ENCODE results near the gene NCKAP5L. TPM values are rescaled to one million over a fixed set of nuclear protein-coding genes. Genes with fewer than 3 reads are reported as not detected.

NCKAP5L gene
- total and polyA plus RNA-seq, 2 of the 8 experiments (the other 6 are each of a cell fraction or from before 2014, with no cell fraction given) = 9.4 to 27.9 TPM

DNA sequence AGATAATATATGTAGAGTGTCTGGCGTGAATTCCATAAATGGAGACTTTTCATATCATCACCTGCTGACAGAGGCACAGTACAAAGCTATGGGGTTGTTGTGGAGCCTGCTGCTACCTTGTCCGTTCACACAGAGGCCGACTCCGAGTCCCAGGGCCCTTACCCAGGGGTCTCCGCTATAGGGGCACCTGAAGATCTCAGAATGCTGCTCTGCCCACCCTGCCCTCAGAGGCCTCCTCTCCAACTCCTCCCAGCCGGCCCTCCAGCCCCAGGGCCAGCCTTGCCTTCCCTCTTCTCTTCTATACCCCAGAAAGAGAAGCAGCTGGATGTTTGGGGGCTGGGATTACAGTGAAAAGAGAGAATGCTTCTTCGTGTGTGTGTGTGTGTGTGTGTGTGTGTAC lies 21.3 kb downstream of the NCKAP5L start:
- H2AFZ ChIP-seq (ENCODE audit: low read length) = no peak overlapping the region
- WGBS, 2 experiments (ENCODE audit: extremely low coverage in 1 of 2, insufficient coverage in 1 of 2, insufficient read length in 1 of 2, insufficient replicate concordance in 2 of 2, low coverage in 1 of 2, low lambda C conversion rate in 2 of 2, missing lambda C conversion rate in 1 of 2) = 88% methylated on average over 7 of the region's 7 CpGs; no CpG with 5 or more reads in 1 of the 2 experiments
- no peaks in the 10 kb centered on the region for H3K9me3 ChIP-seq (ENCODE audit: insufficient read depth in 2 of 2, low read depth in 1 of 2, low read length in 1 of 2)
- FAIRE-seq (no peak), DNase-seq (ENCODE audit: low read depth in 1 of 2, low spot score in 2 of 2) (no peak)
- H3K27me3 ChIP-seq (replicated peaks in 1 of 4; ENCODE audit: control insufficient read depth in 3 of 4, extremely low read depth in 1 of 4, insufficient read depth in 3 of 4, low read length in 3 of 4) = no peaks in the 10 kb centered on the region
- H3K23ac ChIP-seq (ENCODE audit: insufficient read length) = no peak overlapping the region
- H3K79me2 ChIP-seq (ENCODE audit: control insufficient read depth in 1 of 2, insufficient read depth in 2 of 2, low read length in 2 of 2) = peaks cover 0 to 15% of the 10 kb centered on the region in 2 experiments; a peak in 1 of 4 replicates
- H3K79me1 ChIP-seq (ENCODE audit: low read depth, low read length) = peaks cover 7% of the 10 kb centered on the region; the same call in 1 of the 2 replicates
- no peak overlapping the region for H3K27ac ChIP-seq (ENCODE audit: low read depth, low read length)
- peaks cover 4 to 8% of the 10 kb centered on the region in 2 experiments for H4K20me1 ChIP-seq (replicated peaks in 1 of 2; ENCODE audit: control insufficient read depth in 1 of 2, insufficient read depth in 2 of 2, low read length in 2 of 2)
- peaks cover 0 to 25% (median 5%) of the 10 kb centered on the region in 4 experiments; a peak in 6 of 8 replicates for H3K36me3 ChIP-seq (ENCODE audit: control insufficient read depth in 2 of 4, insufficient read depth in 4 of 4, low read length in 3 of 4)
- ChIA-PET POLR2A (ENCODE audit: partially characterized antibody) (interaction anchor here (0.6 to 1.2 kb wide), 3 partner anchors 11 to 22 kb away, joined by 3 read pairs; no protein-coding TSS in a partner anchor), CTCF (ENCODE audit: partially characterized antibody) (interaction anchor here (2.7 to 6.4 kb wide), 2 partner anchors 9 to 31 kb away, joined by 20 to 44 read pairs; no protein-coding TSS in a partner anchor)
- no peak overlapping the region for H2BK20ac ChIP-seq (ENCODE audit: low read length)
- H3K18ac ChIP-seq (ENCODE audit: extremely low read depth, low read length) = no peak overlapping the region
- H3K23me2 ChIP-seq (ENCODE audit: low read depth, low read length) = no peaks in the 10 kb centered on the region; the same call in 1 of the 2 replicates
- no peak overlapping the region for H4K5ac ChIP-seq (ENCODE audit: insufficient read length, low read depth, low read length)
- no peak overlapping the region for H2BK120ac ChIP-seq (replicated peaks; ENCODE audit: low read depth, low read length)
- H3K4ac ChIP-seq (replicated peaks; ENCODE audit: insufficient read length, low read depth, low read length) = no peak overlapping the region
- no peak overlapping the region for H3K4me2 ChIP-seq (ENCODE audit: insufficient read depth in 1 of 2, low read depth in 2 of 2, low read length in 2 of 2)
- no peak overlapping the region for H3K56ac ChIP-seq (replicated peaks; ENCODE audit: insufficient read length, low read depth, low read length)
- no peak overlapping the region for H2BK15ac ChIP-seq (ENCODE audit: low read length)
- H3K14ac ChIP-seq (ENCODE audit: insufficient read length) = no peak overlapping the region
- H2AK5ac ChIP-seq (ENCODE audit: low read depth, low read length) = no peak overlapping the region
- peak overlapping the region in 1 of 4 experiments; percentile 13; a peak in 1 of 7 replicates for H3K9ac ChIP-seq (replicated peaks in 1 of 4; ENCODE audit: extremely low read depth in 1 of 4, low read depth in 3 of 4, low read length in 3 of 4)
- H3K4me3 ChIP-seq (ENCODE audit: extremely low read depth in 1 of 4, insufficient read depth in 2 of 4, low read depth in 3 of 4, low read length in 4 of 4) = no peak overlapping the region
- peaks cover 16 to 34% (median 22%) of the 10 kb centered on the region in 4 experiments for H3K4me1 ChIP-seq (replicated peaks in 1 of 4; ENCODE audit: control insufficient read depth in 3 of 4, insufficient read depth in 4 of 4, low read length in 3 of 4)
- no peak overlapping the region for H4K8ac ChIP-seq (ENCODE audit: extremely low read depth, insufficient read depth, low read length)
- H2BK5ac ChIP-seq (ENCODE audit: low read depth, low read length) = no peak overlapping the region
- H4K91ac ChIP-seq (replicated peaks; ENCODE audit: insufficient read length, low read length) = no peak overlapping the region
- TF ChIP-seq JUND (IDR thresholded peaks at IDR 0.05; ENCODE audit: low read length) (no peak), NRF1 (IDR thresholded peaks at IDR 0.05; ENCODE audit: low read depth, low read length) (no peak), CTBP2 (IDR thresholded peaks at IDR 0.05; ENCODE audit: borderline replicate concordance, insufficient read depth, insufficient read length, low read length) (no peak), CBX8 (IDR thresholded peaks at IDR 0.05; ENCODE audit: borderline replicate concordance, low read depth, low read length) (no peak), EGR1 (IDR thresholded peaks at IDR 0.05; ENCODE audit: borderline replicate concordance, low read depth, low read length) (no peak), YY1 (IDR thresholded peaks at IDR 0.05; ENCODE audit: low read depth, low read length) (no peak), CEBPB (IDR thresholded peaks at IDR 0.05; ENCODE audit: low read depth, low read length) (no peak), JUN (IDR thresholded peaks at IDR 0.05; ENCODE audit: low read depth, low read length) (no peak), RNF2 (IDR thresholded peaks at IDR 0.05; ENCODE audit: borderline replicate concordance, low read depth, low read length, missing control alignments, poor library complexity, severe bottlenecking) (no peak), SP2 (IDR thresholded peaks at IDR 0.05; ENCODE audit: low read length) (no peak), GTF2F1 (IDR thresholded peaks at IDR 0.05; ENCODE audit: borderline replicate concordance, low read depth, low read length) (no peak)
- H2BK12ac ChIP-seq (ENCODE audit: low read depth, low read length) = no peak overlapping the region

Measured in H1 (cell line).